Subcutaneous abdominal adipose tissue (tissue), 5 donors: ENCODE measurements around the gene RNF215.

ENCODE experiments used
- H3K27ac ChIP-seq: one replicate; pipeline ENCODE4 v1.7.0; 2013; ENCODE audit warnings: low read depth, mild to moderate bottlenecking, inconsistent platforms, low read length, moderate library complexity
- H3K27me3 ChIP-seq, 5 donors: one replicate each; pipeline ENCODE4 v1.7.0; 2013; ENCODE audit warnings: low read length in 5 of 5, inconsistent platforms in 1 of 5; ENCODE audit not compliant: control insufficient read depth in 5 of 5, insufficient read depth in 4 of 5
- H3K36me3 ChIP-seq, 5 donors: one replicate each; pipeline ENCODE4 v1.7.0; 2013; ENCODE audit warnings: low read length in 5 of 5; ENCODE audit not compliant: control insufficient read depth in 5 of 5, insufficient read depth in 5 of 5
- H3K4me1 ChIP-seq, 5 donors: one replicate each; pipeline ENCODE4 v1.7.0; 2013; ENCODE audit warnings: low read length in 5 of 5, mild to moderate bottlenecking in 3 of 5, moderate library complexity in 1 of 5; ENCODE audit not compliant: control insufficient read depth in 5 of 5, insufficient read depth in 5 of 5
- H3K4me3 ChIP-seq, 5 donors: one replicate each; pipeline ENCODE4 v1.7.0; 2013; ENCODE audit warnings: low read length in 5 of 5, low read depth in 1 of 5
- H3K9ac ChIP-seq, 5 donors: one replicate each; pipeline ENCODE4 v1.7.0; 2013; ENCODE audit warnings: low read length in 5 of 5, mild to moderate bottlenecking in 4 of 5, moderate library complexity in 3 of 5
- H3K9me3 ChIP-seq, 5 donors: one replicate each; pipeline ENCODE4 v1.7.0; 2013; ENCODE audit warnings: low read length in 5 of 5; ENCODE audit not compliant: control insufficient read depth in 5 of 5
- donor health status: healthy.
- donor health status: healthy.
- donor health status: healthy.
- donor health status: healthy.
- donor health status: healthy.

Gene RNF215

GRCh38 chr22:30397656-30398635 is 10.7 kb upstream of the RNF215 start:
- H3K27ac ChIP-seq, result no peak overlapping the region

GRCh38 chr22:30396871-30397655 is 9.9 kb upstream of the RNF215 start, which contains the start of gene SEC14L2:
Gene SEC14L2 (plus strand): TSS chr22:30397018. CDS start chr22:30397117, 99 bp downstream.
- no peaks in the 10 kb centered on the region for H3K9me3 ChIP-seq
- H3K36me3 ChIP-seq, result no peaks in the 10 kb centered on the region
- H3K4me1 ChIP-seq, result peaks cover 0 to 20% (median 16%) of the 10 kb centered on the region in 5 donors
- H3K4me3 ChIP-seq, result peak within 1 kb of the TSS; percentile 48 to 59 (median 54)
- peaks cover 17 to 48% (median 40%) of the 10 kb centered on the region in 5 donors for H3K27me3 ChIP-seq
- H3K27ac ChIP-seq, result no peak within 1 kb of the TSS
- peak within 1 kb of the TSS in 2 of 5 donors; percentile 23 to 35 for H3K9ac ChIP-seq

More at GRCh38 chr22:30397656-30398635, 10.7 kb upstream of the RNF215 start:
- no peaks in the 10 kb centered on the region for H3K9me3 ChIP-seq
- H3K27me3 ChIP-seq, result peaks cover 17 to 46% (median 40%) of the 10 kb centered on the region in 5 donors
- H3K9ac ChIP-seq, result peak overlapping the region in 2 of 5 donors; percentile 16 to 30
- H3K4me3 ChIP-seq, result peak overlapping the region; percentile 44 to 59 (median 54)
- H3K4me1 ChIP-seq, result peaks cover 0 to 20% (median 16%) of the 10 kb centered on the region in 5 donors
- H3K36me3 ChIP-seq, result no peaks in the 10 kb centered on the region

- H3K36me3 ChIP-seq, result no peaks in the 10 kb centered on the region
- H3K4me3 ChIP-seq, result no peak overlapping the region
- H3K4me1 ChIP-seq, result peaks cover 0 to 17% (median 12%) of the 10 kb centered on the region in 5 donors
- no peak overlapping the region for H3K9ac ChIP-seq
- H3K27ac ChIP-seq, result no peak overlapping the region
- peaks cover 0 to 6% (median 0%) of the 10 kb centered on the region in 5 donors for H3K9me3 ChIP-seq
- H3K27me3 ChIP-seq, result peaks cover 17 to 41% (median 30%) of the 10 kb centered on the region in 5 donors
Measured at GRCh38 chr22:30393885-30394284, 6.7 kb upstream of the RNF215 start.

- H3K9ac ChIP-seq, result no peak overlapping the region
- H3K36me3 ChIP-seq, result no peaks in the 10 kb centered on the region
- H3K27ac ChIP-seq, result no peak overlapping the region
- H3K4me1 ChIP-seq, result peaks cover 0 to 13% (median 11%) of the 10 kb centered on the region in 5 donors
- H3K4me3 ChIP-seq, result no peak overlapping the region
- H3K27me3 ChIP-seq, result peaks cover 14 to 36% (median 24%) of the 10 kb centered on the region in 5 donors
- peaks cover 0 to 6% (median 0%) of the 10 kb centered on the region in 5 donors for H3K9me3 ChIP-seq
Measured at GRCh38 chr22:30393322-30393680, 6.1 kb upstream of the RNF215 start.

- no peak overlapping the region for H3K4me3 ChIP-seq
- no peak overlapping the region for H3K27ac ChIP-seq
- no peak overlapping the region for H3K9ac ChIP-seq
Measured at GRCh38 chr22:30392661-30393321, 5.6 kb upstream of the RNF215 start.

GRCh38 chr22:30390974-30391691 is 3.9 kb upstream of the RNF215 start:
- Histone ChIP-seq H3K27ac (no peak overlapping the region), H3K27me3 (peaks cover 4 to 19% (median 9%) of the 10 kb centered on the region in 5 donors), H3K4me3 (no peak overlapping the region), H3K9ac (no peak overlapping the region), H3K9me3 (peaks cover 0 to 6% (median 0%) of the 10 kb centered on the region in 5 donors), H3K4me1 (peaks cover 0 to 11% (median 10%) of the 10 kb centered on the region in 5 donors), H3K36me3 (no peaks in the 10 kb centered on the region)

More at GRCh38 chr22:30392661-30393321, 5.6 kb upstream of the RNF215 start:
- Histone ChIP-seq H3K36me3 (no peaks in the 10 kb centered on the region), H3K4me1 (peaks cover 0 to 13% (median 11%) of the 10 kb centered on the region in 5 donors), H3K27me3 (peaks cover 9 to 31% (median 19%) of the 10 kb centered on the region in 5 donors), H3K9me3 (peaks cover 0 to 6% (median 0%) of the 10 kb centered on the region in 5 donors)

- Histone ChIP-seq H3K27me3 (no peaks in the 10 kb centered on the region), H3K9ac (peak overlapping the region in 3 of 5 donors; percentile 59 to 68 (median 62)), H3K36me3 (peaks cover 0 to 25% (median 18%) of the 10 kb centered on the region in 5 donors), H3K4me1 (peaks cover 0 to 17% (median 12%) of the 10 kb centered on the region in 5 donors), H3K27ac (no peak overlapping the region), H3K9me3 (peaks cover 0 to 6% (median 0%) of the 10 kb centered on the region in 5 donors), H3K4me3 (peak overlapping the region; percentile 42 to 80 (median 76))
Measured at GRCh38 chr22:30386608-30386959, 627 bp downstream of the RNF215 start.

- H3K9ac ChIP-seq, result peak overlapping the region in 2 of 5 donors; percentile 62 to 68
Measured at GRCh38 chr22:30385942-30386341, 1.3 kb downstream of the RNF215 start.

GRCh38 chr22:30383061-30383460 is 4.2 kb downstream of the RNF215 start:
- Histone ChIP-seq H3K27me3 (no peaks in the 10 kb centered on the region), H3K9me3 (no peaks in the 10 kb centered on the region), H3K4me3 (no peak overlapping the region), H3K36me3 (peaks cover 0 to 51% (median 40%) of the 10 kb centered on the region in 5 donors), H3K4me1 (peaks cover 0 to 17% (median 12%) of the 10 kb centered on the region in 5 donors), H3K27ac (no peak overlapping the region), H3K9ac (no peak overlapping the region)

More at GRCh38 chr22:30385942-30386341, 1.3 kb downstream of the RNF215 start:
- H3K36me3 ChIP-seq, result peaks cover 0 to 31% (median 22%) of the 10 kb centered on the region in 5 donors
- H3K4me1 ChIP-seq, result peaks cover 0 to 17% (median 12%) of the 10 kb centered on the region in 5 donors
- peaks cover 0 to 4% (median 0%) of the 10 kb centered on the region in 5 donors for H3K9me3 ChIP-seq
- H3K27ac ChIP-seq, result no peak overlapping the region
- peak overlapping the region in 2 of 5 donors; percentile 18 to 73 for H3K4me3 ChIP-seq
- no peaks in the 10 kb centered on the region for H3K27me3 ChIP-seq
